CD1c-positive myeloid dendritic cell (primary cell): ENCODE data around the gene TSPAN7.

Source experiments
- DNase-seq: peaks from one replicate; pipeline ENCODE4 v3.0.0-alpha.2; 2016; ENCODE audit errors: extremely low spot score

The TSPAN7 gene

GRCh38 chrX:38595801-38596200, 34.5 kb downstream of the TSPAN7 start:
- no peak for DNase-seq

GRCh38 chrX:38596939-38597338, 35.6 kb downstream of the TSPAN7 start:
- no peak for DNase-seq

- no peak for DNase-seq
Measured at GRCh38 chrX:38599796-38600755, 38.7 kb downstream of the TSPAN7 start.

GRCh38 chrX:38601866-38602265, 40.5 kb downstream of the TSPAN7 start:
- peak; percentile 31 for DNase-seq

GRCh38 chrX:38606821-38607220, 45.5 kb downstream of the TSPAN7 start:
- DNase-seq = no peak

GRCh38 chrX:38607976-38608375, 46.6 kb downstream of the TSPAN7 start:
- DNase-seq = no peak

GRCh38 chrX:38610849-38611248, 49.5 kb downstream of the TSPAN7 start:
- DNase-seq = no peak

GRCh38 chrX:38612281-38612680, 50.9 kb downstream of the TSPAN7 start:
- peak; percentile 3 for DNase-seq

GRCh38 chrX:38614485-38614884, 53.1 kb downstream of the TSPAN7 start:
- no peak for DNase-seq

GRCh38 chrX:38616904-38617303, 55.6 kb downstream of the TSPAN7 start:
- no peak for DNase-seq

GRCh38 chrX:38618180-38618579, 56.8 kb downstream of the TSPAN7 start:
- peak; percentile 70 for DNase-seq

GRCh38 chrX:38620623-38621022, 59.3 kb downstream of the TSPAN7 start:
- no peak for DNase-seq

GRCh38 chrX:38626296-38626695, 65.0 kb downstream of the TSPAN7 start:
- no peak for DNase-seq

- peak; percentile 48 for DNase-seq
Measured at GRCh38 chrX:38627683-38628082, 66.3 kb downstream of the TSPAN7 start.

- DNase-seq = no peak
Measured at GRCh38 chrX:38628587-38628986, 67.2 kb downstream of the TSPAN7 start.

GRCh38 chrX:38632516-38632915, 71.2 kb downstream of the TSPAN7 start:
- DNase-seq = no peak

GRCh38 chrX:38634665-38635064, 73.3 kb downstream of the TSPAN7 start:
- DNase-seq = no peak

GRCh38 chrX:38636949-38637819, 75.8 kb downstream of the TSPAN7 start:
- no peak for DNase-seq

GRCh38 chrX:38638952-38639529, 77.7 kb downstream of the TSPAN7 start:
- no peak for DNase-seq

GRCh38 chrX:38639730-38640129, 78.4 kb downstream of the TSPAN7 start:
- no peak for DNase-seq

- no peak for DNase-seq
Measured at GRCh38 chrX:38641197-38641596, 79.9 kb downstream of the TSPAN7 start.

- DNase-seq = no peak
Measured at GRCh38 chrX:38643903-38644302, 82.6 kb downstream of the TSPAN7 start.
